Colonic mucosa (tissue), 4 donors: ENCODE measurements around the gene PIK3CD. TPM values are rescaled to one million over a fixed set of nuclear protein-coding genes. Genes with fewer than 3 reads are reported as not detected.

Experiments used
- DNase-seq: peaks from one replicate; pipeline ENCODE4 v3.0.0-alpha.2; 2020
- H3K27ac ChIP-seq: fragments of 200-600 bp; one replicate; pipeline ENCODE4 v1.8.0; 2021
- H3K27me3 ChIP-seq: fragments of 200-600 bp; one replicate; pipeline ENCODE4 v1.8.0; 2021
- H3K36me3 ChIP-seq: fragments of 200-600 bp; one replicate; pipeline ENCODE4 v1.8.0; 2021
- H3K4me1 ChIP-seq: fragments of 200-600 bp; one replicate; pipeline ENCODE4 v1.8.0; 2021; ENCODE audit warnings: mild to moderate bottlenecking
- H3K4me3 ChIP-seq: fragments of 200-600 bp; one replicate; pipeline ENCODE4 v1.8.0; 2021
- H3K9ac ChIP-seq, 2 donors: one replicate each; pipeline ENCODE4 v1.7.0; 2013; ENCODE audit warnings: control low read depth in 2 of 2, low read depth in 2 of 2, low read length in 2 of 2
- H3K9me3 ChIP-seq: fragments of 200-600 bp; one replicate; pipeline ENCODE4 v1.8.0; 2021
- CTCF ChIP-seq: fragments of 200-600 bp; IDR thresholded peaks from one replicate; pipeline ENCODE4 v1.8.0; 2022; ENCODE audit warnings: antibody characterized with exemption, mild to moderate bottlenecking
- intact Hi-C: fragments of 100-400 bp; cut with DNase I; formaldehyde crosslinking; loops from one replicate; pipeline ENCODE4 v1.14.1; 2022
- total RNA-seq, 2 donors: library from RNA; stranded (reverse); fragmentation: NEBNext Ultra II Directional in 1 of 2; extraction: Animal tissue kit (Norgen Biotek cat#: 25700) in 1 of 2; gene quantifications; one replicate each; pipeline ENCODE4 v1.2.1, GENCODE V29; 2021
- donor health status: healthy.
- donor health status: DM: no; HTN: no; CAD: no.
- donor health status: DM: no; HTN: no; CAD: no.

PIK3CD gene
- total RNA-seq, 2 donors from 2014 or later, result 3.5 TPM

- intact Hi-C loops, result no loop called here
- no peaks in the 10 kb centered on the region for H3K9me3 ChIP-seq
- no peaks in the 10 kb centered on the region for H3K27me3 ChIP-seq
- H3K4me1 ChIP-seq, result no peaks in the 10 kb centered on the region
- no peak overlapping the region for H3K27ac ChIP-seq
- no peak for TF ChIP-seq CTCF
- no peak overlapping the region for H3K9ac ChIP-seq
- no peak for DNase-seq
- no peaks in the 10 kb centered on the region for H3K36me3 ChIP-seq
- H3K4me3 ChIP-seq, result no peak overlapping the region
These were observed 29.3 kb downstream of the PIK3CD start for GRCh38 chr1:9680828-9681227.

- intact Hi-C loops, result no loop called here
- TF ChIP-seq CTCF, result no peak
- Histone ChIP-seq H3K9ac (no peak overlapping the region), H3K4me3 (no peak overlapping the region), H3K27ac (no peak overlapping the region), H3K27me3 (peaks cover 11% of the 10 kb centered on the region), H3K4me1 (peaks cover 15% of the 10 kb centered on the region), H3K36me3 (no peaks in the 10 kb centered on the region), H3K9me3 (no peaks in the 10 kb centered on the region)
- DNase-seq, result no peak
These were observed 33.3 kb downstream of the PIK3CD start for GRCh38 chr1:9684801-9685200.

GRCh38 chr1:9687120-9687873, 35.8 kb downstream of the PIK3CD start:
- H3K4me1 ChIP-seq, result peaks cover 15% of the 10 kb centered on the region
- no peak overlapping the region for H3K27ac ChIP-seq
- peaks cover 11% of the 10 kb centered on the region for H3K27me3 ChIP-seq
- DNase-seq, result peak; percentile 50
- H3K4me3 ChIP-seq, result peak overlapping the region; percentile 44
- TF ChIP-seq CTCF, result no peak
- no peaks in the 10 kb centered on the region for H3K36me3 ChIP-seq
- H3K9ac ChIP-seq, result peak overlapping the region in 1 of 2 donors; percentile 41
- intact Hi-C loops, result no loop called here
- no peaks in the 10 kb centered on the region for H3K9me3 ChIP-seq

- no peaks in the 10 kb centered on the region for H3K36me3 ChIP-seq
- peaks cover 11% of the 10 kb centered on the region for H3K27me3 ChIP-seq
- no peak for TF ChIP-seq CTCF
- DNase-seq, result peak; percentile 25
- peak overlapping the region in 1 of 2 donors; percentile 41 for H3K9ac ChIP-seq
- peaks cover 15% of the 10 kb centered on the region for H3K4me1 ChIP-seq
- no peaks in the 10 kb centered on the region for H3K9me3 ChIP-seq
- H3K27ac ChIP-seq, result no peak overlapping the region
- H3K4me3 ChIP-seq, result peak overlapping the region; percentile 44
- intact Hi-C loops, result no loop called here
These were observed 36.5 kb downstream of the PIK3CD start for GRCh38 chr1:9687874-9688582.

GRCh38 chr1:9688599-9688998, 37.1 kb downstream of the PIK3CD start:
- Histone ChIP-seq H3K9ac (peak overlapping the region in 1 of 2 donors; percentile 55), H3K4me1 (peaks cover 15% of the 10 kb centered on the region), H3K27ac (no peak overlapping the region), H3K4me3 (peak overlapping the region; percentile 59), H3K9me3 (no peaks in the 10 kb centered on the region), H3K36me3 (no peaks in the 10 kb centered on the region), H3K27me3 (peaks cover 11% of the 10 kb centered on the region)
- intact Hi-C loops, result no loop called here
- DNase-seq, result no peak
- no peak for TF ChIP-seq CTCF
